OCI-LY1 (cell line): Measurements from ENCODE around the gene RUVBL2.

Source experiments
- H2AFZ ChIP-seq: fragments of 200-600 bp; sonication (generic), shearing (Covaris generic); 2 replicates; pipeline ENCODE4 v1.6.0; 2014; ENCODE audit warnings: antibody characterized with exemption, mild to moderate bottlenecking, low read length
- H3F3A ChIP-seq: fragments of 200-600 bp; sonication (generic), shearing (Covaris generic); 2 replicates; pipeline ENCODE4 v1.6.0; 2014; ENCODE audit warnings: mild to moderate bottlenecking, antibody characterized with exemption, low read length, moderate library complexity; ENCODE audit not compliant: insufficient read depth
- H3K27ac ChIP-seq: fragments of 200-600 bp; sonication (generic); 2 replicates; pipeline ENCODE4 v1.5.1; 2014; ENCODE audit warnings: low read length, mixed run types, mild to moderate bottlenecking, low read depth; ENCODE audit not compliant: poor library complexity, severe bottlenecking
- H3K27me3 ChIP-seq: fragments of 200-600 bp; sonication (generic); 2 replicates; pipeline ENCODE4 v1.6.0; 2014; ENCODE audit warnings: antibody characterized with exemption, mild to moderate bottlenecking, low read length, moderate library complexity; ENCODE audit not compliant: insufficient read depth
- H3K36me3 ChIP-seq: fragments of 200-600 bp; sonication (generic); 2 replicates; pipeline ENCODE4 v1.6.1; 2014; ENCODE audit warnings: mild to moderate bottlenecking, antibody characterized with exemption, low read length, moderate library complexity, mixed read lengths; ENCODE audit not compliant: insufficient read depth
- H3K4me1 ChIP-seq: fragments of 200-600 bp; sonication (generic); 2 replicates; pipeline ENCODE4 v1.5.1; 2014; ENCODE audit warnings: mild to moderate bottlenecking, low read length, moderate library complexity; ENCODE audit not compliant: insufficient read depth, severe bottlenecking
- H3K4me2 ChIP-seq: fragments of 200-600 bp; sonication (generic), shearing (Covaris generic); 2 replicates; pipeline ENCODE4 v1.6.1; 2014; ENCODE audit warnings: low read length
- H3K4me3 ChIP-seq: fragments of 200-600 bp; sonication (generic); 2 replicates; pipeline ENCODE4 v1.5.1; 2014; ENCODE audit warnings: low read length, low read depth, mild to moderate bottlenecking, mixed read lengths; ENCODE audit not compliant: poor library complexity, severe bottlenecking
- H3K79me2 ChIP-seq: fragments of 200-600 bp; shearing (Covaris generic); 2 replicates; pipeline ENCODE4 v1.6.1; 2016; ENCODE audit warnings: mixed run types, low read length, mixed read lengths; ENCODE audit not compliant: insufficient read depth
- H3K9ac ChIP-seq: fragments of 200-600 bp; sonication (generic), shearing (Covaris generic); 2 replicates; pipeline ENCODE4 v1.6.1; 2014; ENCODE audit warnings: mild to moderate bottlenecking, low read length, mixed read lengths
- H3K9me2 ChIP-seq: fragments of 200-600 bp; sonication (generic), shearing (Covaris generic); 2 replicates; pipeline ENCODE4 v1.6.1; 2014; ENCODE audit warnings: low read depth, mild to moderate bottlenecking, low read length, mixed read lengths
- H3K9me3 ChIP-seq: fragments of 200-600 bp; shearing (Covaris generic); 2 replicates; pipeline ENCODE4 v1.6.1; 2014; ENCODE audit warnings: low read length, mixed read lengths
- H4K20me1 ChIP-seq: fragments of 200-600 bp; sonication (generic), shearing (Covaris generic); 2 replicates; pipeline ENCODE4 v1.6.0; 2016; ENCODE audit warnings: mild to moderate bottlenecking, low read length; ENCODE audit not compliant: insufficient read depth
- EZH2 ChIP-seq: fragments of 200-600 bp; sonication (generic), shearing (Covaris generic); IDR thresholded peaks from 2 replicates; pipeline ENCODE4 v1.8.0; 2017; ENCODE audit warnings: borderline replicate concordance, mixed run types, mild to moderate bottlenecking, antibody characterized with exemption, low read length, moderate library complexity, mixed read lengths
- TF ChIP-seq, protein P1 (sequence below): fragments of 200-600 bp; sonication (generic), shearing (Covaris generic); IDR thresholded peaks from 2 replicates; pipeline ENCODE4 v1.5.1; 2017; ENCODE audit warnings: mild to moderate bottlenecking, antibody characterized with exemption, low read length, moderate library complexity, mixed read lengths

Gene RUVBL2

DNA sequence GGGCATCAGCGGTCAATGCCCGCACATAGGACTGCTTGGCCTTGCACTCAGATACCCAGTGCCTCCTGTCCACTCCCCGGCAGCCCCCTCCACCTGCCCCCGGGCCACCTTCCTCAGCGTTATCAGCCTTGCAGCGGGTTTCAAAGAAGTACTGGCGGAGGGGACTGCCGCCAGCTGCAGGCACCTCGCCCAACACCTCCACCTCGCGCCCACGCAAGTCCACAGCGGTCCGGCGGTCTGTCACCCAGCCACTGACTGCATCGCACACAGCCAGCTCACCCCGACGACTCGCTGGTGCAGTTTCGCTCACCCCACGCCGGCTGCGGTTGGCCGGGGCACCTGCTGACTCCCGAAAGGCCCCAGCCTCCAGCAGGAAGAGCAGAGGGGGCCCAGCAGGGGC lies 67.8 kb downstream of the RUVBL2 start:
- Histone ChIP-seq H2AFZ (no peak overlapping the region), H3K27ac (no peak overlapping the region)

DNA sequence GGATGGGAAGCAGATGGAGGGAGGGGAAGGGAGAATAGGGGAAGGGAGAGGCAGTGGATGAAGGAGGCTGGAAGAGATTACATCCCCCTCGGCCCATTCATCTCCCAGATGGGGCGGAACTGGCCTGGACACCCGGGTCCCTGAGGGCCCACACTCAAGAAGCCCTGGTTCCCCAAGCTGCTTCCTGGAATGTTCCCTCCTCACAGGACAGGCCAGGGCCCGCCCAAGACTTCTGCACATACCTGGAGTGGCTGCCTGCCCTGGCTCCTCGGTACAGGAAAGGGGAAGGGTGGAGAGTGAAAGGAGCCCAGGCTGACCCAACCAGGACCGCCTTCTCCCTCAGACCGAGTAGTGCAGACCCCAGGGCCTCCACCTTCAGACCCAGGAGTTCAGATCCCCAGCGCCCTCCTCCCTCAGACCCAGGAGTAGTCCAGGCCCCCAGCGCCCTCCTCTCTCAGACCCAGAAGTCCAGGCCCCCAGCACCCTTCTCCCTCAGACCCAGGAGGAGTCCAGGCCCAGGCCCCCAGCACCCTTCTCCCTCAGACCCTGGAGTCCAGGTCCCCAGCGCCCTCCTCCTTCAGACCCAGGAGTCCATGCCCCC lies 70.4 kb downstream of the RUVBL2 start:
- Histone ChIP-seq H3K9me3 (no peaks in the 10 kb centered on the region), H3K4me2 (no peak overlapping the region)

More for the DNA sequence above, 67.8 kb downstream of the RUVBL2 start:
- no peaks in the 10 kb centered on the region for H3K9me3 ChIP-seq
- peaks cover 2% of the 10 kb centered on the region for H3K4me1 ChIP-seq
- no peak overlapping the region for H3K4me3 ChIP-seq
- no peaks in the 10 kb centered on the region for H3K9me2 ChIP-seq
- H3K4me2 ChIP-seq = no peak overlapping the region
- no peaks in the 10 kb centered on the region for H3K79me2 ChIP-seq
- no peaks in the 10 kb centered on the region for H3F3A ChIP-seq
- H3K36me3 ChIP-seq = no peaks in the 10 kb centered on the region
- no peaks in the 10 kb centered on the region for H4K20me1 ChIP-seq
- no peak overlapping the region for H3K9ac ChIP-seq
- no peak for TF ChIP-seq EZH2
- TF ChIP-seq, protein P1, sequence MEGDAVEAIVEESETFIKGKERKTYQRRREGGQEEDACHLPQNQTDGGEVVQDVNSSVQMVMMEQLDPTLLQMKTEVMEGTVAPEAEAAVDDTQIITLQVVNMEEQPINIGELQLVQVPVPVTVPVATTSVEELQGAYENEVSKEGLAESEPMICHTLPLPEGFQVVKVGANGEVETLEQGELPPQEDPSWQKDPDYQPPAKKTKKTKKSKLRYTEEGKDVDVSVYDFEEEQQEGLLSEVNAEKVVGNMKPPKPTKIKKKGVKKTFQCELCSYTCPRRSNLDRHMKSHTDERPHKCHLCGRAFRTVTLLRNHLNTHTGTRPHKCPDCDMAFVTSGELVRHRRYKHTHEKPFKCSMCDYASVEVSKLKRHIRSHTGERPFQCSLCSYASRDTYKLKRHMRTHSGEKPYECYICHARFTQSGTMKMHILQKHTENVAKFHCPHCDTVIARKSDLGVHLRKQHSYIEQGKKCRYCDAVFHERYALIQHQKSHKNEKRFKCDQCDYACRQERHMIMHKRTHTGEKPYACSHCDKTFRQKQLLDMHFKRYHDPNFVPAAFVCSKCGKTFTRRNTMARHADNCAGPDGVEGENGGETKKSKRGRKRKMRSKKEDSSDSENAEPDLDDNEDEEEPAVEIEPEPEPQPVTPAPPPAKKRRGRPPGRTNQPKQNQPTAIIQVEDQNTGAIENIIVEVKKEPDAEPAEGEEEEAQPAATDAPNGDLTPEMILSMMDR = no peak
- H3K27me3 ChIP-seq = peaks cover 10% of the 10 kb centered on the region; the same call in 1 of the 2 replicates

DNA sequence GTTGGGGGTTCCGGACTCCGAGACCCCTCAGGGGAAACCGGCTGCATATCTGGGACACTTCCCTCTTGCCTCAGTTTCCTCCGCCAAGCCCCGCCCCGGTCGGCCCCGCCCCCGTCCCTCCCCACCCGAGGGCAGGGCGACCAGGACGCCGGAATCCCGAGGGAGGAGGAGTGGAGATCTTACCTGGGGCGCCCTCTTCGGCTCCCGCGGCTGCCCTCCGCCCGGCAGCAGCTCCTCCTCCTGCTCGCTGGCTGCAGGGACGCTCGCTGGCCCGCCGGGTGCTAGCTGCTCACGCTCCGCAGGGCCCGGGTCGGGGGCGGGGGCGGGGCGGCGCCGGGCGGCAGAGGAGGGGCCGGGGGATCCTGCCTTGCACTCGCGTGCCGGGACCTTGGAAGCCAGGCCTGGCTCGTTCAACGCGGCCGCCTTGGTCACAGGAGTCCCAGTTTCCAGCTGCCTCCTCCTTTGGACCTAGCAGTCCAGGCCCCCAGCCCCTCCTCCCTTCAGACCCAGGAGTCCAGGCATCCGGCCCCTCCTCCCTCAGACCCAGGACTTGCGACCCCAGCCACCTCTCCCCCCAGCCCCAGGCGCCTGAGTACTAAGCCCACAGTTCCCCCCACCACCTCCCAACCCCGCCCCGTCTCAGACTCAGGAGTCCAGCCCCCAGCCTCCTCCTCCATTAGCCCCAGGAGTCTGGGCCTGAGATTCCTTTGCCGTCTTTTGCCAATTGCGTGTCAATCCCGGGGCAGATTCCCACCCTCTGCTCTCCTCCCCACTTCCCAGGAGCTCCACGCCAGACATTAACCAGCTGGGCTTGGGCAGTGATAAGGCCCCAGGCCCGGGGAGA lies 71.3 kb downstream of the RUVBL2 start, which contains the start of gene NTF4:
Gene NTF4, minus strand, starts transcription at position 51 of the 844 bp plus-strand sequence. CDS start 2,821 bp downstream, outside the sequence.
- H3K27ac ChIP-seq = no peak within 1 kb of the TSS
- TF ChIP-seq, protein P1 = no peak
- no peak for TF ChIP-seq EZH2
- H3K79me2 ChIP-seq = no peaks in the 10 kb centered on the region
- H3F3A ChIP-seq = no peaks in the 10 kb centered on the region
- H3K36me3 ChIP-seq = no peaks in the 10 kb centered on the region
- peak within 1 kb of the TSS; percentile 5 for H3K4me3 ChIP-seq
- no peaks in the 10 kb centered on the region for H3K9me3 ChIP-seq
- peak within 1 kb of the TSS; percentile 16; the same call in 1 of the 2 replicates for H3K4me2 ChIP-seq
- H4K20me1 ChIP-seq = no peaks in the 10 kb centered on the region
- H3K4me1 ChIP-seq = no peaks in the 10 kb centered on the region
- no peak within 1 kb of the TSS for H3K9ac ChIP-seq
- H2AFZ ChIP-seq = no peak within 1 kb of the TSS
- H3K27me3 ChIP-seq = peaks cover 14% of the 10 kb centered on the region
- no peaks in the 10 kb centered on the region for H3K9me2 ChIP-seq

More for the DNA sequence above, 70.4 kb downstream of the RUVBL2 start:
- Histone ChIP-seq H3K36me3 (no peaks in the 10 kb centered on the region), H3K27ac (no peak overlapping the region), H3K4me1 (no peaks in the 10 kb centered on the region), H3K4me3 (no peak overlapping the region), H2AFZ (no peak overlapping the region), H3K9ac (no peak overlapping the region), H3F3A (no peaks in the 10 kb centered on the region), H3K9me2 (no peaks in the 10 kb centered on the region), H3K27me3 (peaks cover 12% of the 10 kb centered on the region), H3K79me2 (no peaks in the 10 kb centered on the region), H4K20me1 (no peaks in the 10 kb centered on the region)
- TF ChIP-seq EZH2 = no peak
- TF ChIP-seq, protein P1 = no peak
